GM19351 (cell line): ENCODE data around the gene ZNF211.

Source experiments
- ATAC-seq: cut with Tn5 transposase; IDR thresholded peaks from one replicate; pipeline ENCODE4 v1.9.1; 2021; ENCODE audit warnings: mild to moderate bottlenecking, moderate library complexity; ENCODE audit not compliant: unreplicated experiment

The ZNF211 gene

DNA sequence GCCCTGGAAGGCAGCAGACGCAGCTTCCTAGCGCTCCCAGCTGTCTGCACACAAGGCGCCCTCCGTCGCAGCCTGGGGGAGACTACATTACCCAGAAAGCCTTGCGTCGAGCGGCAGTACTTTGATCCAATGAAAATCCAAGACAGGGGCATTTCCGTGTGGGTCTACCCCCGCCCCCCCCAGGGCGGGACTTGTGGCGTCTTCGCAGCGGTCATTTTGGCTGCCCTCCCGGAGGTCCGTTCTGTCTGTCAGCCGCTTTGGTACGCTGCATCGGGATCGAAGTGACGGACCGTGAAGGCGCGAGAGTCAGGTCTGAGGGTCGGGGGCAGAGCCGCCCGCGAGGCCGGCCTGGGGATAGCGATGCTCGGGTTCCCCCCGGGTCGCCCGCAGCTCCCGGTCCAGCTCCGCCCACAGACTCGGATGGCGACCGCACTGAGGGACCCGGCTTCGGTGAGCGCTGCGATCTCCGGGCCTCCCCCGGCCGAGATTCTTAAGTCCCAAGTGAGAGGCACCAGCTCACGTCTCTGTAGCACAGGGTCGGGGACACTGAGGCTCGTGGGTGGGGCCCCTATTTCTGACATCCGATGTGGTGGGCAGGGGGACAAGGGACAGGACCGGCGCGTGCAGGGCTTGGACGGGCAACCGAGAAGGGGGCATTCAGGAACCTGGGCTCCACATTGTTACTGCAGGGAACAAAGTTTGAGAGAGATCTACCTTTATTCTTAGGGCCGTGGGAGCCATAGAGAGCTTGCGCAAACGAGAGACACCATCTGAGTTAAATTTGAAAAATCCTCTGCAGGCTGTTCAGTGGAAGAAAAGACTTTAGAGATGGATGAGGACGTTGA lies at the start of gene ZNF211:
Gene ZNF211, plus strand, starts transcription at position 182 of the 845 bp plus-strand sequence. Its CDS starts 179 bp downstream, at position 361.
- ATAC-seq: peak; percentile 97

DNA sequence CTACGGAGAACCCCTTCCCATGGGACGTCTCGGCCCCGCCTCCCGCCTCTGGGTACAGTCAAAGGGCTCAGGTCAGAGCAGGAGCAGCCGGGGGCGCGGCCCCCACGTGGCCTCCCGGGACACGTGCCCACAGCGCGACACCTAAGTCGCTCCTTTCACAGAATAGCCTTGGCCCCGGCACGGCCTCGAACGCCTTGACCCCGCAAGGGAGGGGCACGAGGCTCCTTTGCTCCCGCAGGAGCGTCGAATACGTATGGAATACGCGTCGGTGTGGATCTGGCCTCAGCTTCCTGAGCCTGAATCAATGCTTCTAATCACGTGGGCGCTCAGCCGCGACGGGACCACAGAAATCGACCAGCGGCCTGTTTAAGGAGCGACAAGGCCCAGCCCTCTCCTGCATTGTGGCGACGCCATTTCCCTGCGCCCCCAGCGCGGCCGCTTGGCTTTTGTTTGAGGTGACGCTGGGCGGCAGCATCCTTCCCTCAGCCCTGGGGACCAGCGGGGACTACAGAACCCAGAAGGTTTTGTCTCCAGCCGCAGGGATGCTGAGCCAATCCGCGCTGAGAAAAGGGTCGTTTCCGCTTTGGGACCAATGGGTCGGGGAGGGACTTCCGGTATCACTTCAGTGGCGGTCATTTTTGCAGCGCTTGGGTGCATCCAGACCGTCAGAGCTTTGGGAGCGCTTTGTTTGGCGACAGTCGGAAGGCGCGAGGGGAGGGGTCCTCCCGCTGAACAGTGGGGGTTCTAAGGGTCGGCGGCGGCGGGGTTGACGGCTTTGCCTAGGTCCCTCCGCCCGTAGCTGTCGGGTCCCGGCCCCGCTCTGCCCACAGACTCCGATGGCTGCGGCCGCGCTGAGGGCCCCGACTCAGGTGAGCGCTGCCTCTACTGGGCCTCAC lies 49.2 kb upstream of the ZNF211 start, which contains the start of gene ZIK1:
Gene ZIK1, plus strand, starts transcription at position 625 of the 896 bp plus-strand sequence. Its CDS starts 212 bp downstream, at position 837.
- ATAC-seq: peak; percentile 67

DNA sequence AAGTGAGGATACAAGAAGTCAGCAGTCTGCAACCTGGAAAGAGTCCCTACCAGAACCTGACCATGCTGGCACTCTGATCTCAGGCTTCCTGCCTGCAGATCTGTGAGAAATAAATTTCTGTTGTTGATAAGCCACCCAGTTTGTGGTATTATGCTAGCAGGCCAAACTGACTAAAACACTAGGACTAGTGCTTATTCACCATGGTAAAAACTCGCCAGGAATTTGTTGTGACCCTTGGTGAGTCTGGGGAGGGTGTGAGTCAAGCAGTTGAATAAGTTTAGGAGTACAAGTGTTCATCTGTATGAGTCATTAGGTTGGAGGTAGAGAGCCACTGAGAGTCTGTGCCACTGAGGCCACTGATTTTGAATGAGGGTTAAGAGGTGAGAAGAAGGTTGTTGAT lies 45.4 kb upstream of the ZNF211 start:
- no peak for ATAC-seq

DNA sequence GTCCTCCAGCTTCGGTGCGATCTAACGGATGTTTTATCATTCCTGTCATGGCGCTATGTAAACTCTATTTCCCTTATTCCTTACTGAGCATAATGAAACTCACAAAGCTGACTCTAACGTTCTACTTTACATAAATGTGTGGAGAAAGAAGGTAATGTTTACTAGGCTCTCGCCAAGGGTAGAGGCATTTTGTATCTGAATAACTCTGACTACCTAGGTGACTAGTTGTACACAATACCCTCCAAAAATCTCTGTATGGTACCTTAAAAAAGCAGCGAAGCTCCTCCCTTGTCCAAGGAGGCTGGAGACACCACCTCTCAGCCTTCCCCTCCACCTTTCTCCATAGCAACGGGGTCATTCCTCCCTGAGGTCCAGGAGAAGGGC lies 33.6 kb upstream of the ZNF211 start:
- ATAC-seq: peak; percentile 9

DNA sequence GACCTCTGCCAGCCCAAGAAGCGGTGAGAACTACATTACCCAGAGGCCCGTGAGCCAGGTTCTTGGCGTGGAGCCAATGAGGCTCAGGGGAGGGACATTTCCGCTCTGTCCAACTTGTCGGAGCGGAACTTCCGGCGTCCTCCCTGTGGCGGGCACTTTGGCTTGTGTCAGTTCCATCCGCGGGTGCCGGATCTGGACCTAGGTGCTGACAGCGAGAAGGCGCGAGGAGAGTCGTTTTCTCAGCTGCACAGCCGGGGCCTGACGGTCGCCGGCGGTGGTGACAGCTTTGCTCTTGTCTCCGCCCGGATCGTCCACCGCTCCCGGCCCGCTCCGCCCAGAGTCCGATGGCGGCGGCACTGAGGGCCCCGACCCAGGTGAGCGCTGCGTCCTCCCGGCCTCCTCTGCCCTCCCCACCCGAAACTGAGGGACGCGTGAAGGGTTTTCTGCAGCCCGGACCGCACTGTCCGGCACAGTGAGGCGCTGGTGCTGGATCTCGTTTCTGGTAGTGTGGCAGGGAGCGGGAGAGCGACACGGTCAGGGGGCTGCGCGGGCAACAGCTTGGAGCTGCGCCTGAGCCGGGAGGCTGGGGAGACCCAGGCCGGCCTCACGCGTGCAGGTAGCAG lies 33.1 kb upstream of the ZNF211 start, which contains the start of gene ZNF530:
Gene ZNF530, plus strand, starts transcription at position 125 of the 623 bp plus-strand sequence. CDS start 4,461 bp downstream, outside the sequence.
- peak; percentile 98 for ATAC-seq

DNA sequence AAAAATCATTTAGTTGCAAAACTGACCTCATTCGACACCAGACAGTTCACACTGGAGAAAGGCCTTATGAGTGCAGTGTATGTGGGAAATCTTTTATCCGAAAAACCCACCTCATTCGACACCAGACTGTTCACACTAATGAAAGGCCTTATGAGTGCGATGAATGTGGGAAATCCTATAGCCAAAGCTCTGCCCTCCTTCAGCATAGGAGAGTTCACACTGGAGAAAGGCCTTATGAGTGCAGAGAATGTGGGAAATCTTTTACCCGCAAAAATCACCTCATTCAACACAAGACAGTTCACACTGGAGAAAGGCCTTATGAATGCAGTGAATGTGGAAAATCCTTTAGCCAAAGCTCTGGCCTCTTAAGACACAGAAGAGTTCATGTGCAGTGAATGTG lies 26.0 kb upstream of the ZNF211 start:
- no peak for ATAC-seq

DNA sequence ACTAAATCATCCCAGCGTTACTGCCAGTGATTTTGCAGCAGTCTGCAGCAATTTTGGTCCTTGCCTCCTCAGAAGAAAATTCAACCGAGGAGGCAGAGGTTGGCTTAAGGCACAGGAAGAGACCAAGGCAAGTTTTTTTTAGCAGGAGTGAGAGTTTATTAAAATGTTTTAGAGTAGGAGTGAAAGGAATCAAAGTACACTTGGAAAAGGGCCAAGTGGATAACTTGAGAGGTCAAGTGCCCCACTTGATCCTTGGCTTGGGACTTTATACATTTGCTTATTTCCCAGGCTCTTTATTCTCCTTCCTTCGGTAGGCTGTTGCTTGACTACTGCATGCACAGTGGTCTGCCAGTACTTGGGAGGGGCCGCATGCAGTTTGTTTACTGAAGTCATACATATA lies 21.9 kb upstream of the ZNF211 start:
- no peak for ATAC-seq

DNA sequence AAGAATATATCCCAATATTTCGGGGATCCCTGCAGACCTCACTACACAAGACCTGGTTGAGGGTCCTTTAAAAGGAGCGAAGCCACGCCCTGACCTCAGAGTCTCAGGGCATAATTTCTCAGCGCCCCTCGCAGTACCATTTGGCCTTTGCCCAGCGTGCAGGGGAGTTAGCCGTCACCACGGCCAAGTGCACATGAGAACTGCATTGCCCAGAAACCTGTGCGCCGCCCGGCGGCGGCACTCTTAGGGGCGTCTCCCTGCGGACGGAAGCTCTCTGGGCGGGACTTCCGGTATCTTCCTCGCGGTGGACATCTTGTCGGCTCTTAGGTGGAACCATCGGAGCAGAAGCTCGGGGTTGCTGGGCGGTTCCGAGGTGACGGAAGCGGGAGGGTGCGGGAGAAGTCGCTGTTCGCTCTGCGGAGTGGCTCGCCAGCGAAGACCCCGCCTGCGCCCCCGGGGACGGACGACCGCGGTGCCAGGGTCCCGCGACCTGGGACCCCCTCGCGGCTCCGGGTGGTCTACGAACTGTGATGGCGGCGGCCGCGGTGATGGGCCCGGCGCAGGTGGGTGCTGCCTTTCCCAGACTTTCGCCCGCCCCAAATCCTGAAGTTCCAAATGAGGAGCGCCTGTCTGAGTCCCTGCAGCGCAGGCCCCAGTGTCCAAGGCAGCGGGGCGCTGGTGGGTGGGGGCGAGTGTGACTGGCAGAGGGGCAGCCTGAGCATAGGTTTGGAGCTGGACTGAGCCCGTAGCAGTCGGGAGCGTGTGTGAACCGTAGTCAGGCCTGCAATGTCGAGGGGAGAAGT lies 18.8 kb upstream of the ZNF211 start, which contains the start of gene ZNF134:
Gene ZNF134, plus strand, starts transcription at position 302 of the 803 bp plus-strand sequence. CDS start 5,227 bp downstream, outside the sequence.
- ATAC-seq: peak; percentile 97

DNA sequence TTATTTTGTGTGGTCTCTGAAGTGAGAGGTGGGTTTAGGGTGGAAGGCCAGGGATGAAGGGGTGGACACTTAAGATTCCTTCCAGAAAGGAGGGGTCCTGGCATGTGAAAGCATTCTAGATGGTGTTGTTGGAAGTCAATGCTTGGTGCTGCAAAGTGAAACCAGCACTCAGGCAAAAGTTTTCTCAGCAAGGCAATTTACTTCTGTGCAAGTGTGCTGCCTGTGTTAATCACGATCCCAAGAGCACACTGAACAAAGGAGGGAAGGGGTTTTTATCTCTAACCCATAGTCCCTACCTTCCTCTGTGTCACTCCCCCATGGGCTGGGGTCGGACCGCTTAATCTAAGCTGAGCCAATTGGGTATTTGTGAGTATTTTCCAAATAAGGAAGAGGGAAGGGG lies 17.6 kb upstream of the ZNF211 start:
- ATAC-seq: no peak

DNA sequence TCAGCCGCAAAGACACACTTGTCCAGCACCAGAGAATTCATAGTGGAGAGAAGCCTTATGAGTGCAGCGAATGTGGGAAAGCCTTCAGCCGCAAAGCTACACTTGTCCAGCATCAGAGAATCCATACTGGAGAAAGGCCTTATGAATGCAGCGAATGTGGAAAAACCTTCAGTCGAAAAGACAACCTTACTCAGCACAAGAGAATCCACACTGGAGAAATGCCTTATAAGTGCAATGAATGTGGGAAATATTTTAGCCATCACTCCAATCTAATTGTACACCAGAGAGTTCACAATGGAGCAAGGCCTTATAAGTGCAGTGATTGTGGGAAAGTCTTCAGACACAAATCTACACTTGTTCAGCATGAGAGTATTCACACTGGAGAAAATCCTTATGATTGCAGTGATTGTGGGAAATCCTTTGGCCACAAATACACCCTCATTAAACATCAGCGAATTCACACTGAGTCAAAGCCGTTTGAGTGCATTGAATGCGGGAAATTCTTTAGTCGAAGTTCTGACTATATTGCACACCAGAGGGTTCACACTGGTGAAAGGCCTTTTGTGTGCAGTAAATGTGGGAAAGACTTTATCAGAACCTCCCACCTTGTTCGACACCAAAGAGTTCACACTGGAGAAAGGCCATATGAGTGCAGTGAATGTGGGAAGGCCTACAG lies 12.2 kb upstream of the ZNF211 start:
- no peak for ATAC-seq

DNA sequence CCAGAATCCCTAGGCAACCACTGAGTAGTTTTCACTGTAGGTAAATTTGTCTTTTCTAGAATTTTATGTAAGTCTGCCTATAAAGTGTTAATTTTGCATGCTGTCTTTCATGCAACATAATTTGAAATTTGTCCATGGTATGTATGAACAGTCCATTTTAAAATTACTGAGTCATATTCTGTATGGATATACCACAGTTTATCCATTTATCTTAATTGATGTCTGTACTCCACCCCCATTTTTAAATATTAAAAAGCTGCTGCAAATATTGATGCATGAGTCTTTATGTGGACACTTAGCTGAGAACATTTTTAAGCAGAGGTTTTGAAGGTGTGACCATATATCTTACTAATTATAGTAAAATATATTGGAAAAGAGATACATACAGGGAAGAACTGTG lies 9.9 kb upstream of the ZNF211 start:
- no peak for ATAC-seq

DNA sequence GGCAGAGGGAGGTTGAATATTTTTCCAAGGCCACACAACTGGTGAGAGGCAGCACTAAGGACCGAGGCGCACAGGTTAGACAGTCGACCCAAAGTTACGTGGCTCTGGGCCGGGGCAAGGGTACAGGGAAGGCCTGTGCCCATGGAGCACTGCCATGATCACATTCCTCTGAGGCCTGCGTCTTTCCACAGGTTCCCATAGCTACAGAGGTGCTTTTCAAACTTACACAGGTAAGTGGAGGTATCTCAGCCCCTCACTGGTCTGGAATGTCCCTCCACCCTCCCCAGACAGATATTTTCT lies 814 bp downstream of the ZNF211 start:
- ATAC-seq: no peak

DNA sequence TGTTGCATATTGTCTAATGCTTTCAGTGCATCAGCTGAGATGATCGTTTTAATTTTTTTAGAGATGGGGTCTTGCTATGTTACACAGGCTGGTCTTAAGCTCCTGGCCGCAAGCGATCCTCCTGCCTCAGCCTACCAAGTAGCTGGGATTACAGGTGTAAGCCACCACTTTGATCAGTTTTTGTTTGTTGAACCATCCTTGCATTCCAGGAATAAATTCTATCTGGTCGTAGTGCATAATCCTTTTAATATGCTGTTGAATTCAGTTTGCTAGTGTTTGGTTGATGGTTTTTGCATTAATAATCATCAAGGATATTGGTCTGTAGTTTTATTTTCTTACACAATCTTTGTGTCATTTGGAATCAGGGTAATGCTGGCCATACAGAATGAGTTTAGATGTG lies 4.4 kb downstream of the ZNF211 start:
- no peak for ATAC-seq

DNA sequence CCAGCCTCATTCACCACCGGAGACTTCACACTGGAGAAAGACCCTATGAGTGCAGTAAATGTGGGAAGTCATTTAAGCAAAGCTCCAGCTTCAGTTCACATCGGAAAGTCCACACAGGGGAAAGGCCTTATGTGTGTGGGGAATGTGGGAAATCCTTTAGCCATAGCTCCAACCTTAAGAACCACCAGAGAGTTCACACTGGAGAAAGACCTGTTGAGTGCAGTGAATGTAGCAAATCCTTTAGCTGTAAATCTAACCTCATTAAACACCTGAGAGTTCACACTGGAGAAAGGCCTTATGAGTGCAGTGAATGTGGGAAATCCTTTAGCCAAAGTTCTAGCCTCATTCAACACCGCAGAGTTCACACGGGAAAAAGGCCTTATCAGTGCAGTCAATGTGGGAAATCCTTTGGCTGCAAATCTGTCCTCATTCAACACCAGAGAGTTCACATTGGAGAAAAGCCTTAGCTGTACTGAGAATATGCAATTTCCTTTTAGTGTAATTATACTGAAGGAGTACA lies 8.8 kb downstream of the ZNF211 start:
- ATAC-seq: no peak

DNA sequence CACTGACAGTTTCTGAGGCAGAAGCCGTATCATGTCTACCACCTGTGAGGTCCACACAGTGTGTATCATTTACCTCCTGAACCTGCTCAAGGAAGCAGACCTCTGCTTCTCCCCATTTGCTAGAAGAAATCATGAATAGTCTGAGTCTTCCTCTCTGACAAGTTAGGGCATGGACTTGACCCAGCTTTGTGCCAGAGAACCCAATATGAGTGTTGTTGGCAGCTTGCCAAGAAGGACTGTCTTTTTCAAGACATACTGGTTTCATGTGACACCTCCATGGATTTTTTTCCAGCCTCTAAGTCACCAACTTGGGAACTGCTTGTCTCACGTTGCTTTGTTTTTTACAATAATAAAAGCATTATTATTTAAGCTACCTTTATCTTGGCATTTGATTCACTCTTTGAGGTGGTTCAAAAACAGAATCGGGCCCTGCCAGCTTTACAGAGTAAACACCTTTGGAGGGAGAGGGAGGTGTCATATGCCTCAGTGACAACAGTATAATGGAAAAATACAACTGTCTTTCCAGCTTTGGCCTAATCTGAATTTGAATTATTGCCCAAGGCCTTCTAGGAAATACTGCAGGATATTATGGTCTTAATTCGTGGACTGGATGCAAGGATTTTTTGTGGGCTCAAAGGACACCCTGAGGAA lies 9.6 kb downstream of the ZNF211 start:
- ATAC-seq: no peak

DNA sequence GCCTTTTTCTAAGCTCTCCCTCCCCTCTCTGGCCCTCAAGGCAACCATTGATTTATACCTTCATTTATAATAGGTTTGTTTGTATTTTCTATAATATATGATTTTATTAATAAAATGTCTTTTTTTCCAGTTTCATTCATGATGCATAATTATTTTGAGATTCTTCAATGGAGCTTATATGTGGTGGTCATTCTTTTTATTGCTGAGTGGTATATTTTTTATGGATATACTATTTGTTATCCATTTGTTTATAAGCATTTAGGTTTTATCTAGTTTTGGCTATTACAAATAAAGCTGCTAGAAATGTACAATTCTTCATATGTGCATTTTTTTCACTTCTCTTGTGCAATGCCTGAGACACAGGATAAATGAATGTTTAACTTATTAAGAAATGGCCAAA lies 10.8 kb downstream of the ZNF211 start:
- ATAC-seq: no peak

DNA sequence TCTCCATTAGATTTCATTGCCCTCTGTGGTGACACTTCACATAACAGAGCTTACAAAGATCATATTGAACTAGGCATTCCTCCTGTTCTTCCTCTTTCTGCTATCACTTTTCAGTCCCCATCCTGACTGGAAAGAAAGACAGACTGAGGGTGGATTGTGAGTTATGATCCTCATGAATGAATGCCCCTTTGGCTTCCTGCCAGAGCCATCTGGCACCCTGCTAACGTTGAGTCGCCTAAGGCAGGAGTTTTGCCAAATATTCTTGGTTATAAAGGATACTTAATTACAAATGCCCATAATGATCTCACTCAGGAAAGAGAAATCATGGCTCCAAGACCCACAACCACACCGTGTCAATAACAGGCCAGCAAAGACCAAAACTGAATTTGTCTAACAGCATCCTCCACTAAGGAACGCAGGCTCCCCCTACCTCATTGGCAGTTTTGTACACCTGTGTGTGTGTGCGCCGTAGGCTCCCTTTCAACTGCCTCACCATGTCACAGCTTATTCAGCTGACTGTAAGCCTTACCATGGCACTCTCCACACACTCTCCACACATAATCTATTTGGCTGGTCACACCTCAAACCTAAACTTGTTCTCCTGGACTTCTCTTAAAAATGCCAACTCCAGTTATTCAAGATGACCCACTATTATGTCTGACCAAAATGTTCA lies 15.5 kb downstream of the ZNF211 start:
- ATAC-seq: no peak

DNA sequence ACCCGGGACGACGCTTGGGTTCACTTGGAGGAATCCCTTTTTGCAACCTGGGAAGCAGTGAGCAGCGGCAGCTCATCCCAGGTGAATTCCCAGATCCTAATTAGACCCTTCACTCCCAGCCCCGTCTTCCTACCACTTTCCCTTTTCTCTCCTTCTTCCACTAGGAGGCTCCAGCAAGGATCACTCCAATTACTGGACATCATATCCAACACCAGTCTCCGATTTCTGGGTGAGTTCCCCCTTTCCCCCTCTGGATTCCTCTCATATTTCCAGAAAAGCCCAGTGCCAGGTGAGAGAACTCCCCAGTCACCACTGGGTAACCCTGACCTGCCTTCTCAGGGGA lies 18.7 kb downstream of the ZNF211 start:
- no peak for ATAC-seq

DNA sequence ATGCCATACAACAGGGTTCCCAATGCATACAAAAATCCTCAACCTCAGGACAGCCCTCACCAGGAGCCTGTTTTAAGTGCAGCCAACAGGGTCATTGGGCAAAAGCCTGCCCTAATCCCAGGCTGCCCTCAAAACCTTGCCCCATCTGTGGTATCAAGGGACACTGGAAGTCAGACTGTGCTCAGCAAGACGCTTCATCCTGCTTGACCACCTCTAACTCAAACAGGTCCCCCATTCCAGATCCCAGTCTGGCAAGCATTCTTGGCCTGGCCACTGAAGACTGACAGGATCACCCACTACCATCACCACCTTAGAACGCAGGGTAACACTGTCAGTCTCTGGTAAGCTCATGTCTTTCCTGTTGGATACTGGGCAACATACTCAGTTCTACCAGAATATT lies 20.7 kb downstream of the ZNF211 start:
- ATAC-seq: no peak
